Caco-2 (cell line): ENCODE data around the gene SLC35E4. TPM values are rescaled to one million over a fixed set of nuclear protein-coding genes. Genes with fewer than 3 reads are reported as not detected.

Experiments
- BruUV-seq: library from RNA; stranded (reverse); fragments of 400-500 nt; replicated peaks from 2 replicates; lab custom pipeline; 2021; lab: Mats Ljungman, UMichigan
- CTCF ChIA-PET: fragments of 300-600 bp; sonication (Branson Sonifier 250); formaldehyde crosslinking; loops from one replicate; lab custom pipeline; 2022; ENCODE audit warnings: antibody characterized with exemption; lab: Charles Lee
- POLR2A ChIA-PET: fragments of 300-600 bp; sonication (Branson Sonifier 250); formaldehyde crosslinking; loops from one replicate; lab custom pipeline; 2022; ENCODE audit warnings: antibody characterized with exemption; lab: Charles Lee
- DNase-seq, 2 experiments: peaks; one replicate each; pipeline versions ENCODE4 v3.0.0 to v3.0.0-alpha.2; 2020 to 2022
- H3K27me3 ChIP-seq: replicated peaks from 2 replicates; pipeline ENCODE4 v1.6.0; 2011; ENCODE audit warnings: low read length; ENCODE audit not compliant: control insufficient read depth, insufficient read depth
- H3K36me3 ChIP-seq: 2 replicates; pipeline ENCODE4 v1.5.1; 2011; ENCODE audit warnings: low read length; ENCODE audit not compliant: control insufficient read depth, insufficient read depth
- H3K4me1 ChIP-seq: fragments of 250-450 bp; sonication (Bioruptor Pico); 2 replicates; pipeline ENCODE4 v1.5.1; 2020; ENCODE audit warnings: mild to moderate bottlenecking
- H3K4me3 ChIP-seq: 2 replicates; pipeline ENCODE4 v1.5.1; 2011; ENCODE audit warnings: low read depth, mild to moderate bottlenecking, control low read depth, low read length
- H3K9me3 ChIP-seq: fragments of 250-450 bp; sonication (Bioruptor Pico); 2 replicates; pipeline ENCODE4 v1.5.1; 2020; ENCODE audit warnings: mild to moderate bottlenecking, moderate library complexity
- H3K27ac Mint-ChIP-seq: one replicate; pipeline ENCODE4 v1.8.0; 2022; ENCODE audit warnings: mixed read lengths; ENCODE audit not compliant: unreplicated experiment
- H3K27me3 Mint-ChIP-seq: one replicate; pipeline ENCODE4 v1.8.0; 2022; ENCODE audit warnings: mixed read lengths; ENCODE audit not compliant: insufficient read depth, unreplicated experiment
- H3K36me3 Mint-ChIP-seq: one replicate; pipeline ENCODE4 v1.8.0; 2022; ENCODE audit warnings: mild to moderate bottlenecking, mixed read lengths; ENCODE audit not compliant: insufficient read depth, unreplicated experiment
- H3K4me1 Mint-ChIP-seq: one replicate; pipeline ENCODE4 v1.8.0; 2022; ENCODE audit warnings: low read depth, mixed read lengths; ENCODE audit not compliant: unreplicated experiment
- H3K4me3 Mint-ChIP-seq: one replicate; pipeline ENCODE4 v1.8.0; 2022; ENCODE audit warnings: mild to moderate bottlenecking, moderate library complexity, mixed read lengths; ENCODE audit not compliant: unreplicated experiment
- H3K9me3 Mint-ChIP-seq: one replicate; pipeline ENCODE4 v1.8.0; 2022; ENCODE audit warnings: mixed read lengths; ENCODE audit not compliant: unreplicated experiment
- CTCF ChIP-seq, 2 experiments: fragments of 200-600 bp in 1 of 2; IDR thresholded peaks; 1 replicate in 1 of 2; 2 replicates in 1 of 2; pipeline versions ENCODE4 v1.5.1 to v1.8.0; 2011 to 2022; ENCODE audit warnings: antibody characterized with exemption in 1 of 2, control low read depth in 1 of 2, inconsistent platforms in 1 of 2, low read depth in 1 of 2, low read length in 1 of 2, mild to moderate bottlenecking in 1 of 2, moderate library complexity in 1 of 2; ENCODE audit not compliant: insufficient read depth in 1 of 2, severe bottlenecking in 1 of 2, unreplicated experiment in 1 of 2
- intact Hi-C: fragments of 100-400 bp; cut with micrococcal nuclease; formaldehyde crosslinking; loops from one replicate; pipeline ENCODE4 v1.10.0; 2022; ENCODE audit not compliant: unreplicated experiment
- total RNA-seq: library from RNA; stranded (reverse); gene quantifications from 2 replicates; pipeline ENCODE4 v1.2.3, GENCODE V29; 2022

The SLC35E4 gene
- total RNA-seq, 1 experiment from 2014 or later: 0.27 TPM

DNA sequence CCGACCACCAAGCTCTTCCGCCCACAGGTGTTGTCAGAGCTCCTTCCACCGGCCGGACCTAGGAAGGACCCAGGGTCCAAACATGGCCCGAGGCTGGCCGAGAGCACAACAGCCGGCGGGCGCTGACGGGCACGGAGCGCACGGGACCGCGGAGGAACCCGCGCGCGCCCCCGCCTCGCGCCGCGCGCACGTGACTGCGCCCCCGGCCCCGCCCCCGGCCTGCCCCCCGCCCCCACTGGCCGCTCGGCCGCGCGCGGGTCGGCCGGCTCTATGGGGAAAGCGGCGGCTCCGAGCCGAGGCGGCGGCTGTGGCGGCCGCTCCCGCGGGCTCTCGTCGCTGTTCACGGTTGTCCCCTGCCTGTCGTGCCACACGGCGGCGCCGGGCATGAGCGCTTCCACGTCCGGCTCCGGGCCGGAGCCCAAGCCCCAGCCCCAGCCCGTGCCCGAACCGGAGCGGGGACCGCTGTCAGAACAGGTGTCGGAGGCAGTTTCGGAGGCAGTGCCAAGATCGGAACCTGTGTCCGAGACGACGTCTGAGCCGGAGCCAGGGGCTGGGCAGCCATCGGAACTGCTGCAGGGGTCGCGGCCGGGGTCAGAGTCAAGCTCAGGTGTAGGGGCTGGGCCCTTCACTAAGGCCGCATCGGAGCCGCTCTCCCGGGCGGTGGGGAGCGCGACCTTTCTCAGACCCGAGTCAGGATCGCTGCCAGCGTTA lies 59.2 kb downstream of the SLC35E4 start, which contains the start of gene OSBP2:
OSBP2 (plus strand) TSS at position 235 of the 711 bp plus-strand sequence; CDS start at position 271, 36 bp downstream.
- H3K4me1 ChIP-seq: 0 out of 2 replicates have a peak, but pooled peaks cover 4% of the 10 kb centered on the region
- no peaks in the 10 kb centered on the region for H3K27me3 ChIP-seq
- H3K4me3 ChIP-seq: peak within 1 kb of the TSS; percentile 84
- Mint-ChIP-seq H3K27ac (no peak within 1 kb of the TSS), H3K27me3 (no peaks in the 10 kb centered on the region), H3K36me3 (no peaks in the 10 kb centered on the region), H3K4me1 (no peaks in the 10 kb centered on the region), H3K9me3 (no peaks in the 10 kb centered on the region), H3K4me3 (peak within 1 kb of the TSS; percentile 79)
- intact Hi-C loops: no loop called here
- H3K36me3 ChIP-seq: no peaks in the 10 kb centered on the region
- BruUV-seq: no TSS peak
- DNase-seq: peak in 1 of 2 experiments; percentile 62
- POLR2A ChIA-PET: interaction anchor here (0.6 kb wide), 1 partner anchor 12 kb away, joined by 3 read pairs; no protein-coding TSS in a partner anchor
- CTCF ChIA-PET: interaction anchor here (1.2 kb wide), 2 partner anchors 60 kb away, joined by 3 to 4 read pairs; no protein-coding TSS in a partner anchor
- no peaks in the 10 kb centered on the region for H3K9me3 ChIP-seq
- peak in 1 of 2 experiments; percentile 5 for TF ChIP-seq CTCF (IDR thresholded peaks at IDR 0.05; ENCODE audit: insufficient read depth in 1 of 2, low read depth in 1 of 2, low read length in 1 of 2, severe bottlenecking in 1 of 2, unreplicated experiment in 1 of 2)

GRCh38 chr22:30695351-30695851 lies 59.8 kb downstream of the SLC35E4 start:
- Histone ChIP-seq H3K36me3 (no peaks in the 10 kb centered on the region), H3K4me3 (peak overlapping the region; percentile 63), H3K9me3 (no peaks in the 10 kb centered on the region), H3K4me1 (0 out of 2 replicates have a peak, but pooled peaks cover 4% of the 10 kb centered on the region), H3K27me3 (no peaks in the 10 kb centered on the region)
- H3K27ac Mint-ChIP-seq: no peak overlapping the region
- intact Hi-C loops: no loop called here
- peak overlapping the region; percentile 79 for H3K4me3 Mint-ChIP-seq
- POLR2A ChIA-PET: no interaction called here
- H3K27me3 Mint-ChIP-seq: no peaks in the 10 kb centered on the region
- BruUV-seq: no TSS peak
- no peak for DNase-seq
- no peaks in the 10 kb centered on the region for H3K4me1 Mint-ChIP-seq
- no peak for TF ChIP-seq CTCF (IDR thresholded peaks at IDR 0.05; ENCODE audit: insufficient read depth in 1 of 2, low read depth in 1 of 2, low read length in 1 of 2, severe bottlenecking in 1 of 2, unreplicated experiment in 1 of 2)
- CTCF ChIA-PET: interaction anchor here (1.2 kb wide), 1 partner anchor 60 kb away, joined by 4 read pairs; no protein-coding TSS in a partner anchor
- H3K9me3 Mint-ChIP-seq: no peaks in the 10 kb centered on the region
- H3K36me3 Mint-ChIP-seq: no peaks in the 10 kb centered on the region

DNA sequence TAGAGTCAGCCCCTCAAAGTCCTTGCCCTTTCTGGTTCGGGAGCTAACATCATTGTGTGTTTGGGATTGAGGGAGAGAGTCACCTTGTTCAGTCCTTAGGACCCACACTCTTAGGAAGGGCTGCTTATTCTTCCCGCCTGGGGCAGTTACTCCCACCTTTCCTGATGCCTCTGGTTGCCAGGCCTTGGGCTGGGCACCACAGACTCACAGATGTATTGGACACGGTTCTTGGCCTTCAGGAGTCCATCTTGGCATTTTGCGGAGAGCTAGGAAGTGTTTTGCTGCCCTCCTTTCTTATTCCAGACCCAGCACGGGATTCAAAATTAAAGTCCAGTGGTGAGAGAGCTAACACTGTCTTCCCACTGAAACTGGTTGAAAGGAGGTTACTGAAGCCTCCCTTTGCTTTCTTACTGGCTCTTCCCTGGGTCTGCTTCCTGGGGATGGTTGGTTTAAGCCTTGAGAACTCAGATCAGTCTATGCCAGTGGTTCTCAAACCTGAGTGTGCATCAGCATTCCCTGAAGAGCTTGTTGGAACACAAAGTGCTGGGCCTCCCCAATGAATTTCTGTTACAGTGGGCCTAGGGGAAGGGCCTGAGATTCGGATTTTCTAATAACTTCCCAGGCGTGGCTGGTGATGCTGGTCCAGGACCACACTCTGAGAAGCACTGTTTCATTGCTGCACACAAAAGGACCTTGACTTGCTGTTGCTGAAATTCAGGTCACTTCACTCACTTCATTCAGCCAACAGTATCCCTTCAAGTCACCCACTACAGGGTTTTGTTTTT lies 60.5 kb downstream of the SLC35E4 start:
- Mint-ChIP-seq H3K27me3 (no peaks in the 10 kb centered on the region), H3K36me3 (no peaks in the 10 kb centered on the region), H3K4me1 (no peaks in the 10 kb centered on the region), H3K27ac (no peak overlapping the region), H3K4me3 (peak overlapping the region; percentile 79), H3K9me3 (no peaks in the 10 kb centered on the region)
- Histone ChIP-seq H3K4me3 (no peak overlapping the region), H3K36me3 (no peaks in the 10 kb centered on the region), H3K4me1 (0 out of 2 replicates have a peak, but pooled peaks cover 4% of the 10 kb centered on the region), H3K9me3 (no peaks in the 10 kb centered on the region), H3K27me3 (no peaks in the 10 kb centered on the region)
- intact Hi-C loops: no loop called here
- TF ChIP-seq CTCF (IDR thresholded peaks at IDR 0.05; ENCODE audit: insufficient read depth in 1 of 2, low read depth in 1 of 2, low read length in 1 of 2, severe bottlenecking in 1 of 2, unreplicated experiment in 1 of 2): no peak
- BruUV-seq: TSS peak; percentile 20
- no peak for DNase-seq
- ChIA-PET POLR2A (no interaction called here), CTCF (interaction anchor here (1.2 kb wide), 1 partner anchor 59 kb away, joined by 4 read pairs; no protein-coding TSS in a partner anchor)
